CD4-positive, alpha-beta T cell (primary cell): Measurements from ENCODE around the gene TEDC2. TPM values are rescaled to one million over a fixed set of nuclear protein-coding genes. Genes with fewer than 3 reads are reported as not detected.

ENCODE experiments used
- ATAC-seq: fragments of 200-7000 bp; cut with Tn5 transposase; one replicate; pipeline ENCODE4 v1.10.0; 2022; ENCODE audit warnings: mild to moderate bottlenecking; ENCODE audit not compliant: poor library complexity
- CTCF ChIA-PET: fragments of 350-600 bp; sonication (Branson Sonifier 250); formaldehyde crosslinking; loops from one replicate; lab custom pipeline; 2021; ENCODE audit warnings: antibody characterized with exemption, inconsistent platforms; lab: Charles Lee
- POLR2A ChIA-PET: fragments of 350-600 bp; sonication (Branson Sonifier 250); formaldehyde crosslinking; loops from one replicate; lab custom pipeline; 2021; ENCODE audit warnings: antibody characterized with exemption, inconsistent platforms; lab: Charles Lee
- DNase-seq, 14 experiments: peaks; one replicate each; pipeline ENCODE4 v3.0.0-alpha.2; 2013 to 2020; ENCODE audit warnings: mixed read lengths in 2 of 14
- H3K27ac ChIP-seq, 2 donors: one replicate each; pipeline versions ENCODE4 v1.5.1 to v1.7.0; 2013; ENCODE audit warnings: low read length in 2 of 2, low read depth in 1 of 2, mild to moderate bottlenecking in 1 of 2
- H3K27me3 ChIP-seq, 2 experiments: 1 replicate in 1 of 2; 2 replicates in 1 of 2; pipeline versions ENCODE4 v1.6.1 to v1.7.0; 2013; ENCODE audit warnings: low read length in 2 of 2, control low read depth in 1 of 2, mild to moderate bottlenecking in 1 of 2, moderate library complexity in 1 of 2; ENCODE audit not compliant: insufficient read depth in 2 of 2, control insufficient read depth in 1 of 2
- H3K36me3 ChIP-seq: one replicate; pipeline ENCODE4 v1.6.1; 2013; ENCODE audit warnings: low read length, control low read depth; ENCODE audit not compliant: insufficient read depth
- H3K4me1 ChIP-seq: one replicate; pipeline ENCODE4 v1.6.1; 2013; ENCODE audit warnings: low read length, control low read depth; ENCODE audit not compliant: insufficient read depth
- H3K4me3 ChIP-seq: one replicate; pipeline ENCODE4 v1.5.1; 2013; ENCODE audit warnings: mild to moderate bottlenecking, low read length, moderate library complexity
- H3K9me3 ChIP-seq, 2 experiments: 1 replicate in 1 of 2; 2 replicates in 1 of 2; pipeline versions ENCODE4 v1.6.1 to v1.7.0; 2013; ENCODE audit warnings: low read length in 2 of 2, mild to moderate bottlenecking in 2 of 2, control low read depth in 1 of 2, moderate library complexity in 1 of 2; ENCODE audit not compliant: control insufficient read depth in 1 of 2, insufficient read depth in 1 of 2
- H3K27ac Mint-ChIP-seq: one replicate; pipeline ENCODE4 v1.8.0; 2020; ENCODE audit warnings: mixed read lengths
- H3K27me3 Mint-ChIP-seq: one replicate; pipeline ENCODE4 v1.8.0; 2021; ENCODE audit warnings: mixed read lengths
- H3K36me3 Mint-ChIP-seq: one replicate; pipeline ENCODE4 v1.8.0; 2021; ENCODE audit warnings: low read depth, mixed read lengths
- H3K4me1 Mint-ChIP-seq: one replicate; pipeline ENCODE4 v1.8.0; 2021; ENCODE audit warnings: low read depth, mixed read lengths
- H3K4me3 Mint-ChIP-seq: one replicate; pipeline ENCODE4 v1.8.0; 2020; ENCODE audit warnings: mild to moderate bottlenecking, mixed read lengths
- H3K9me3 Mint-ChIP-seq: one replicate; pipeline ENCODE4 v1.8.0; 2020; ENCODE audit warnings: mixed read lengths
- intact Hi-C, 2 experiments: fragments of 100-400 bp; cut with DNase I in 1 of 2; cut with micrococcal nuclease in 1 of 2; formaldehyde crosslinking; loops; one replicate each; pipeline versions ENCODE4 v1.15.1 to v1.9.0; 2023 to 2025; cut with DNase I, micrococcal nuclease
- total RNA-seq, 174 experiments: library from RNA in 2 of 174; stranded (reverse) in 2 of 174; gene quantifications; one replicate each; pipeline ENCODE4 v1.2.3 and lab custom pipeline; 2021 to 2026
- TF ChIP-seq, protein P1 (sequence below): fragments of 200-600 bp; IDR thresholded peaks from one replicate; pipeline ENCODE4 v1.8.0; 2022; ENCODE audit warnings: antibody characterized with exemption, mild to moderate bottlenecking

TEDC2 gene
- total RNA-seq, 2 experiments from 2014 or later, result 0.17 to 0.27 TPM

DNA sequence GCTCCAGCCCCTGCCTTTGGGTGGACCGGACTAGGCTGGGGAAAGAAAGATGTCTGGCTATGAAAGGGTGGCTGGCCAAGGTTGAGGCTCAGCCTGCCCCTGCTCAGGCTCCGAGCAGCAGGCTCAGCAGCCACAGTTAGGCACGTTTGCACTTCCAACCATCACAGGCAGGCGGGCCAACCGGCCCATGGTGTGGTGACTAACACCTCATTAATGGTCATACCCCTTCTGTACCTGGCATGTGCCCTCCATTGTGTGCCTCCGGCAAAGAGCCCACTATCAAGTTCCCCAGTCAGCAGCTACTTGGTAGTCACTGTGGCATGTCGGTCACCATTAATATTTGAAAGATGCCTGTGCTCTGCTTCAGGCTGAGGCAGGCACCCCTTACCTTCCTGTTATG is 21.8 kb downstream of the TEDC2 start:
- TF ChIP-seq, protein P1, sequence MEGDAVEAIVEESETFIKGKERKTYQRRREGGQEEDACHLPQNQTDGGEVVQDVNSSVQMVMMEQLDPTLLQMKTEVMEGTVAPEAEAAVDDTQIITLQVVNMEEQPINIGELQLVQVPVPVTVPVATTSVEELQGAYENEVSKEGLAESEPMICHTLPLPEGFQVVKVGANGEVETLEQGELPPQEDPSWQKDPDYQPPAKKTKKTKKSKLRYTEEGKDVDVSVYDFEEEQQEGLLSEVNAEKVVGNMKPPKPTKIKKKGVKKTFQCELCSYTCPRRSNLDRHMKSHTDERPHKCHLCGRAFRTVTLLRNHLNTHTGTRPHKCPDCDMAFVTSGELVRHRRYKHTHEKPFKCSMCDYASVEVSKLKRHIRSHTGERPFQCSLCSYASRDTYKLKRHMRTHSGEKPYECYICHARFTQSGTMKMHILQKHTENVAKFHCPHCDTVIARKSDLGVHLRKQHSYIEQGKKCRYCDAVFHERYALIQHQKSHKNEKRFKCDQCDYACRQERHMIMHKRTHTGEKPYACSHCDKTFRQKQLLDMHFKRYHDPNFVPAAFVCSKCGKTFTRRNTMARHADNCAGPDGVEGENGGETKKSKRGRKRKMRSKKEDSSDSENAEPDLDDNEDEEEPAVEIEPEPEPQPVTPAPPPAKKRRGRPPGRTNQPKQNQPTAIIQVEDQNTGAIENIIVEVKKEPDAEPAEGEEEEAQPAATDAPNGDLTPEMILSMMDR, result no peak
- no peaks in the 10 kb centered on the region for H3K9me3 Mint-ChIP-seq
- ATAC-seq, result no peak
- Histone ChIP-seq H3K36me3 (no peaks in the 10 kb centered on the region), H3K27ac (no peak overlapping the region), H3K27me3 (no peaks in the 10 kb centered on the region), H3K4me3 (no peak overlapping the region), H3K9me3 (no peaks in the 10 kb centered on the region), H3K4me1 (peaks cover 4% of the 10 kb centered on the region)
- no peaks in the 10 kb centered on the region for H3K36me3 Mint-ChIP-seq
- ChIA-PET POLR2A (no interaction called here), CTCF (no interaction called here)
- H3K4me3 Mint-ChIP-seq, result no peak overlapping the region
- intact Hi-C loops, result no loop called here
- H3K4me1 Mint-ChIP-seq, result peaks cover 8% of the 10 kb centered on the region
- DNase-seq, result no peak
- H3K27ac Mint-ChIP-seq, result no peak overlapping the region
- no peaks in the 10 kb centered on the region for H3K27me3 Mint-ChIP-seq

DNA sequence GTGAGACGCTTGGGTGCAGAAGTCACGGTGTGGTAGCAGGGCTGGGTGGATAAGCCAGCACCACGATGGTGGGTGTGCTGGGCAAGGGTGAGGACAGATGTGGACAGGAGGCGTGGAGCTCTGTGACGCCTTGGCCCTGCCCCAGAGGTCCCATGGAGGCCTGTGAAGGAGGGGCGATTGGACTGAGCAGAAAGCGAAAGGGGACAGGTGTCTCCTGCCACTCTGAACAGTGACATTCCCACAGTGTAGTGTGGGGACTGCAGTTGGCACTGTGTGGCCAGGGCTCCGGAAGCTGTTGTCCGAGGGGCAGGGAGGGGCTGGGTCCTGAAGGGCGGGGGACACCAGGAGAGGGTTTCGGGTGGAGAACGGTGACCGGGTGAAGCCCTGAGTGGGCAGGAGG is 22.3 kb downstream of the TEDC2 start:
- Mint-ChIP-seq H3K4me3 (no peak overlapping the region), H3K27ac (no peak overlapping the region), H3K9me3 (no peaks in the 10 kb centered on the region), H3K4me1 (peaks cover 8% of the 10 kb centered on the region), H3K27me3 (no peaks in the 10 kb centered on the region), H3K36me3 (no peaks in the 10 kb centered on the region)
- no peaks in the 10 kb centered on the region for H3K27me3 ChIP-seq
- H3K4me3 ChIP-seq, result no peak overlapping the region
- H3K36me3 ChIP-seq, result no peaks in the 10 kb centered on the region
- DNase-seq (no peak), ATAC-seq (no peak)
- no peaks in the 10 kb centered on the region for H3K9me3 ChIP-seq
- peaks cover 10% of the 10 kb centered on the region for H3K4me1 ChIP-seq
- intact Hi-C loops, result no loop called here
- no peak overlapping the region for H3K27ac ChIP-seq
- TF ChIP-seq, protein P1, result no peak
- ChIA-PET POLR2A (no interaction called here), CTCF (no interaction called here)

DNA sequence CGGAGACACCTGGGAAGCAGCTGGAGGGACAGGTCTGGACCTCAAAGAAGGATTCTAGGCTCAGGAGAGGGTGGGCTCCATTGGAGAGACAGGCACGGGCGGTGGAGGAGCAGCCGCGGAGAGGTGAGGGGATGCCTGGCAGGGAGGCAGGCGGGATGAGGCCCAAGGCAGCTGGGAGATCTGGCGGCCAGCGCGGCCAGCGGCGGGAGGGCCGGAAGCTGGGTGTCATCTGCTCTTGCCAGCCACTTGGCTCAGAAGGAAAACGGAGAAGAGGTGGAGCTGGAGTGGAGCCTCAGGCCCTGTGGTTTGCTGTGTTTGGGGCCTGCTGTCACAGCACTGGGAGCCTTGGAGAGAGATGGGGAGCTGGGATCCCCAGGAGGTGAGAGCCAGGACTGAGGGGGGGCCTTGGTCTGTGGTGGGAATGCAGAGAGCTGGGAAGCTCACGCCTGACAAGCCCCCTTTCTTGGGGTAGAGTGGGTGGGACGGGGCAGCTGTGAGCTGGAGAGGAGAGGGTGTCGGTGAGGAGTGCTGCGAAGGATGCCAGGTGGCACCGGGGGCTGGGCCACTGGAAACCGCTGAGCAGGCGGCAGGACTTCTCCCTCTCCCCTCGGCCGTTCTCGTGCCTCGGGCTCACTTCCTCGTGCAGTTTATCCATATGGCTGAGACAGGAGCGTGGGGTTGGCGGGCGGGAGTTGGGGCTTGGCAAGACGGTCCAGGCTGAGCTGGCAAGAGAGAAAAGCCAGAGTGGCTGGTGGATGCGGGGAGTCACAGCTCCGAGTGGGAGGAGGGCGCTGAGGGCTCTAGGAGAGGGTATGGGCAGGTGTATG is 23.0 kb downstream of the TEDC2 start:
- Histone ChIP-seq H3K4me1 (peaks cover 16% of the 10 kb centered on the region), H3K4me3 (no peak overlapping the region), H3K9me3 (no peaks in the 10 kb centered on the region), H3K36me3 (no peaks in the 10 kb centered on the region), H3K27ac (no peak overlapping the region), H3K27me3 (no peaks in the 10 kb centered on the region)
- ATAC-seq (no peak), DNase-seq (peak in 1 of 14 experiments; percentile 22)
- no peak overlapping the region for H3K4me3 Mint-ChIP-seq
- H3K36me3 Mint-ChIP-seq, result no peaks in the 10 kb centered on the region
- H3K27ac Mint-ChIP-seq, result no peak overlapping the region
- CTCF ChIA-PET, result no interaction called here
- no peaks in the 10 kb centered on the region for H3K9me3 Mint-ChIP-seq
- POLR2A ChIA-PET, result no interaction called here
- no peaks in the 10 kb centered on the region for H3K27me3 Mint-ChIP-seq
- TF ChIP-seq, protein P1, result no peak
- peaks cover 12% of the 10 kb centered on the region for H3K4me1 Mint-ChIP-seq
- intact Hi-C loops, result no loop called here
